Measurements from ENCODE around the gene DNM3. TPM values are rescaled to one million over a fixed set of nuclear protein-coding genes. Genes with fewer than 3 reads are reported as not detected.
A peak's percentile ranks its signal among the peaks of the same experiment; 100 is the strongest.

The DNM3 gene
- total and polyA plus RNA-seq, 4 donors = 38.5 to 93.9 (median 48.5) TPM

DNA sequence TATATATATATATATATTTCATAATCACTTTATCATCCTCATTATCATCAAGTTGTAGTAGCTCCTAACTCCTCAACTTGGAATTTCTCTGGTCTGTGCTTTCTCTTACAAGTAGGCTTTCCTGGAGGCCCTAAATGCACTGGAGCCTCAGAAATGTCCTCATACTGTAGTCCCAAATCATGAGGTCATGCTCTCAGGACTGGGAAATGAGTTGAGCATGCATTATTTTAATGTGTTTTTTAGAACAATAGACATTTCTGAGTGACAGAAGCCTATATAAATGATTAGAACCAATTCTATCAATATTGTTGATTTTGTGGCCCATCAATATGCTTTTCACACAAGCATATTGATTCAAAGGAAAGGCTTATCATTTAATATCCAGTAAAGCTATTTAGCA, 536.3 kb downstream of the DNM3 start:
- Histone ChIP-seq H3K9me3 (ENCODE audit: control insufficient read depth, insufficient read depth, low read length) (no peaks in the 10 kb centered on the region), H3K27me3 (ENCODE audit: control insufficient read depth, insufficient read depth, low read length) (no peaks in the 10 kb centered on the region), H3K27ac (ENCODE audit: low read depth, low read length) (no peak overlapping the region), H3K36me3 (ENCODE audit: control insufficient read depth, insufficient read depth, low read length) (no peaks in the 10 kb centered on the region), H3K4me3 (ENCODE audit: low read depth, low read length) (no peak overlapping the region), H3K4me1 (ENCODE audit: control insufficient read depth, insufficient read depth, low read length) (no peaks in the 10 kb centered on the region)
- no peak for DNase-seq (ENCODE audit: low read depth in 4 of 6, low spot score in 6 of 6)

DNA sequence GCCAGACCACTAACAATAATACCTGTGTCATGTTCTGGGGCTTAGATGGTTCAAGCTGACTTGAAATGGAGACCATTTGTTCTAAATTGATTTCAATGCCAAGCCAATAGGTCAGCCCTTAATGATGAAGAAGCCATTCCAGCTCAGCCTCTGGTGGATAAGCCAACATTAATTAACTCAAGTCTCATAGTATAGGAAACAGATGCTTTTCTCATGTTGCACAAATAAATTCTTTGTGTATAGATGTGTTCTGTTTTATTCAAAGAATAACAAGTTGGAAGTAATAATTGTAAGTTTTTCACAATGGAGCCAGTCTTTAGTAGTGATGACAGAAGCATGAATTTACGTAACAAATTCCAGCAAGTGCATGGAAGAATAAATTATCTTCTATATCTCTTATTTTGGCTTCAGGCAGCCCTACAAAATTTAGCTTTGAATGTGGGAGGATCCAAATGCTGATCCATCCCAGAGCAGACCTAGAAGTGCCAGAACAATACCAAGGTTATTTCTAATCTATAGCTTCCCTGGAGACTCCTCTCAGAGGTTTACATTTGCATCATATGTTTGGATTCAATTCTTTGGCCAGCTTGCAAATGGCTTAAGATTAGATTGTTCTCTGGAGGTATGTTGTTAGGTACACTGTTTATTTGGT, 536.9 kb downstream of the DNM3 start:
- Histone ChIP-seq H3K27ac (ENCODE audit: low read depth, low read length) (no peak overlapping the region), H3K36me3 (ENCODE audit: control insufficient read depth, insufficient read depth, low read length) (no peaks in the 10 kb centered on the region)

DNA sequence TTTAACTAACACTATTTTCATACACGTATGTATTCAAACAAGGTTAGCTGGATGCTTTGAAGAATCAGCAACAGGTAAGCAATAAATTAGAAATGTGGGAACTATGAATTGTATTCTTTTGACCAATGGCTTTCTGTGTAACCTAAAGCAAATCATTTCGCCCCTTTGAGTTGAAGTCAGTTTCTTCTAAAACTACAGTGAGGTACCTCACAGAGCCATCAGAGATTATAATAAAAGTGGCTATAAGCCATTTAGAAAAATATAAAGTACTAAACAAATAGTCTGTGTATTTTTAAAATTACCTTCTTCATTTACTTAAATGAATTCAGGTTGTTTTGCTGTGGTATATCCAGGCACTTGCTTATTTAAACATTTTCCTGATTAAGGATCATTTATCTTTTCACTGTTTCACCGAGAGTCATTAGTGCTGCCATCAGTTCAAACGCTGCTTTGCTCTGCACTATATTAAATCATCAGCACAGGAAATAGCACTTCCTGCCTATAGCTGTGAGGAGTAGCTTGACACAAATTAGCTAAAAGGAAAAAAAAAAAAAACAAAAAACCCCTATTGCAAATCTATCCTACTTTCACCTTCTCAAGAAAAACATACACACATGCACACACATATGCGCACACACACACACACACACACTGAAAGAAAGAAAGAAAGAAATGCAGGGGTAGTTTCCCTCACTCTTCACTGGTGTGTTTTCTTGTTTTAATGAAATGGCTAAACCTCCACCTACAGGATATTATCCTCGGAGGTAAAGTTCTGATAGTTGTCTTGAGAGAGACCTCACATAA, 539.3 kb downstream of the DNM3 start:
- Histone ChIP-seq H3K27ac (ENCODE audit: low read depth, low read length) (peak overlapping the region; percentile 47), H3K36me3 (ENCODE audit: control insufficient read depth, insufficient read depth, low read length) (no peaks in the 10 kb centered on the region), H3K4me1 (ENCODE audit: control insufficient read depth, insufficient read depth, low read length) (peaks cover 3% of the 10 kb centered on the region), H3K27me3 (ENCODE audit: control insufficient read depth, insufficient read depth, low read length) (no peaks in the 10 kb centered on the region), H3K4me3 (ENCODE audit: low read depth, low read length) (no peak overlapping the region), H3K9me3 (ENCODE audit: control insufficient read depth, insufficient read depth, low read length) (no peaks in the 10 kb centered on the region)
- DNase-seq (ENCODE audit: low read depth in 4 of 6, low spot score in 6 of 6) = no peak
- no CpG with 5 or more reads among the region's 6 CpGs for WGBS (ENCODE audit: insufficient coverage)

More for the DNA sequence above, 536.9 kb downstream of the DNM3 start:
- Histone ChIP-seq H3K9me3 (ENCODE audit: control insufficient read depth, insufficient read depth, low read length) (no peaks in the 10 kb centered on the region), H3K4me1 (ENCODE audit: control insufficient read depth, insufficient read depth, low read length) (peaks cover 3% of the 10 kb centered on the region), H3K27me3 (ENCODE audit: control insufficient read depth, insufficient read depth, low read length) (no peaks in the 10 kb centered on the region), H3K4me3 (ENCODE audit: low read depth, low read length) (no peak overlapping the region)
- WGBS (ENCODE audit: insufficient coverage) = no CpG with 5 or more reads among the region's 1 CpG
- no peak for DNase-seq (ENCODE audit: low read depth in 4 of 6, low spot score in 6 of 6)

DNA sequence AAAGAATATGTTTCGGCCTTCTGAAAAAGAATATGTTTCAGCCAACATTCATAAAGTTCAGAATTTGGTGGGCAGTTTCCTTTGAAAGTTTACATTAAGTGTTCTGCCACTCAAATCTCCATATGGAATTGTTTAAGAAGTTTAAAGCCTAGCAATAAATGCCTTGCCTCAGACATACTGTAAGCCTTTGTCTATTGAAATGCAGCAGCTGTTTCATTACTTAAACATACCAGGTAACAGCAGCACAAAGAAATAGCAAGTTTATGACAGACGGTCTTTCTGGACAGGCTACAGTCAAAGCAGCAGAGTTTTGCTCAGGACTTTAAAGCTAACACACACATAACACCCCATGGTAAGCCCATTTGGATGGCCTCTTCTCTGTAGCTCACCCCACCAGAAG, 540.6 kb downstream of the DNM3 start:
- Histone ChIP-seq H3K27me3 (ENCODE audit: control insufficient read depth, insufficient read depth, low read length) (no peaks in the 10 kb centered on the region), H3K36me3 (ENCODE audit: control insufficient read depth, insufficient read depth, low read length) (no peaks in the 10 kb centered on the region), H3K27ac (ENCODE audit: low read depth, low read length) (peak overlapping the region; percentile 86), H3K4me1 (ENCODE audit: control insufficient read depth, insufficient read depth, low read length) (peaks cover 3% of the 10 kb centered on the region), H3K9me3 (ENCODE audit: control insufficient read depth, insufficient read depth, low read length) (no peaks in the 10 kb centered on the region), H3K4me3 (ENCODE audit: low read depth, low read length) (no peak overlapping the region)
- 13% methylated on average over 1 of the region's 2 CpGs for WGBS (ENCODE audit: insufficient coverage)
- DNase-seq (ENCODE audit: low read depth in 4 of 6, low spot score in 6 of 6) = no peak

DNA sequence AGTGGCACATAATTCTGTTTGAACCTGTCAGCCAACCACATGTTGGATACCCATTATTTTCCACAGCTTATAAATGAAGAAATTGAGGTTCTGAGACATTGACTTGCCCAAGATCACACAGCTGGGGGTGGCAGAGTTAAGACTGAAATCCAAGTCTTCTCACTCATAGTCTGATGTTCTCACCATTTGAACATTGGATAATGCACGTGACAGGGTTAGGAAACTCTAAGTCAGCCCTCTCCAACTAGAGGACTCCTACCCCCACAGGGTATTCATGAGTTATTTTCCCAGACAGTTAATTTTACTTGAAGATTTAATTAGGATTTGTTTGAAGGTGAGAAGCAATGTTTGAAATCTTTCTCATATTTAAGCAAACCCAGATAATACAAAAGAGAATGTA, 541.1 kb downstream of the DNM3 start:
- Histone ChIP-seq H3K36me3 (ENCODE audit: control insufficient read depth, insufficient read depth, low read length) (peaks cover 4% of the 10 kb centered on the region), H3K4me3 (ENCODE audit: low read depth, low read length) (no peak overlapping the region), H3K9me3 (ENCODE audit: control insufficient read depth, insufficient read depth, low read length) (no peaks in the 10 kb centered on the region), H3K4me1 (ENCODE audit: control insufficient read depth, insufficient read depth, low read length) (peaks cover 3% of the 10 kb centered on the region), H3K27ac (ENCODE audit: low read depth, low read length) (peak overlapping the region; percentile 86), H3K27me3 (ENCODE audit: control insufficient read depth, insufficient read depth, low read length) (no peaks in the 10 kb centered on the region)
- WGBS (ENCODE audit: insufficient coverage) = no CpG with 5 or more reads among the region's 1 CpG
- DNase-seq (ENCODE audit: low read depth in 4 of 6, low spot score in 6 of 6) = no peak

DNA sequence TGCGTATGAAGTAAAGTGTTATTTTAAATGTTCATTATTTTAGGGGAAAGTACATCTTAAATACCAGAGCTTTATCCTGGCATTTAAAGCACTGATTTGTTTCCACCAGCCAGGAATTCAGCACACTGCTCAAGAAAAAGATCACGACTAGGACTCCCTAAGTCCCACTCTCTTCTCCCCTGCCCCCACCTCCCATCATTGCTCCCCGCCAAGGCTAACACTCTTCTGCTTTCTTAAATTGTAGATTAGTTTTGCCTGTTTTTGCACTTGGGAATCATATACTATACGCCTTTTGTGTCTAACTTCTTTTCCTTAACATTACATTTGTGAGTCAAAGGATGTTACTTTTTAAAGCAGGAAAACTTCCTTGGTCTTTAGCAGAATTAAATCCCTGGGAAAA, 541.7 kb downstream of the DNM3 start:
- DNase-seq (ENCODE audit: low read depth in 4 of 6, low spot score in 6 of 6) = no peak
- Histone ChIP-seq H3K4me3 (ENCODE audit: low read depth, low read length) (no peak overlapping the region), H3K36me3 (ENCODE audit: control insufficient read depth, insufficient read depth, low read length) (peaks cover 4% of the 10 kb centered on the region), H3K9me3 (ENCODE audit: control insufficient read depth, insufficient read depth, low read length) (no peaks in the 10 kb centered on the region), H3K4me1 (ENCODE audit: control insufficient read depth, insufficient read depth, low read length) (peaks cover 3% of the 10 kb centered on the region), H3K27me3 (ENCODE audit: control insufficient read depth, insufficient read depth, low read length) (no peaks in the 10 kb centered on the region), H3K27ac (ENCODE audit: low read depth, low read length) (peak overlapping the region; percentile 86)
- 40% methylated on average over 1 of the region's 4 CpGs for WGBS (ENCODE audit: insufficient coverage)

DNA sequence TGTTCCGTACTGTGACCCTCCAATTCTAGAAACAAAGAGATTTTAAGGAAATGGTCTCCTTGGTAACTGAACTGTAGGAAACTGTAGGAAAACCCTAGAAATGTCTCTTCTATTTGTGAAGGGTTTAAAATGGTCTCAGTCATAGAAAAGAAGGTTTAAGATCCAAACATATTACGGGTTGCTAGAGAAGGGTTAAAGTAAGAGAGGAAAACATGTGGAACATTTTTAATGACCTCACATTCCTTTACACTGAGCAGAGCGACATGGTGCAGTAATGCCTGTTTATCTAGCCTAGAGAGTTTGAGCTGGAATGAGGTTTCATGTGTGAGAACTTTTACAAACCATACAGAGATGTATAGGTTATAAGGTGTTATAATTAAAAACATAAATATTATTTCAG, 542.2 kb downstream of the DNM3 start:
- Histone ChIP-seq H3K27ac (ENCODE audit: low read depth, low read length) (peak overlapping the region; percentile 86), H3K4me1 (ENCODE audit: control insufficient read depth, insufficient read depth, low read length) (peaks cover 3% of the 10 kb centered on the region), H3K36me3 (ENCODE audit: control insufficient read depth, insufficient read depth, low read length) (peaks cover 6% of the 10 kb centered on the region), H3K27me3 (ENCODE audit: control insufficient read depth, insufficient read depth, low read length) (no peaks in the 10 kb centered on the region), H3K9me3 (ENCODE audit: control insufficient read depth, insufficient read depth, low read length) (no peaks in the 10 kb centered on the region), H3K4me3 (ENCODE audit: low read depth, low read length) (no peak overlapping the region)
- DNase-seq (ENCODE audit: low read depth in 4 of 6, low spot score in 6 of 6) = peak in 2 of 6 donors; percentile 16 to 48
- WGBS (ENCODE audit: insufficient coverage) = no CpG with 5 or more reads among the region's 3 CpGs

DNA sequence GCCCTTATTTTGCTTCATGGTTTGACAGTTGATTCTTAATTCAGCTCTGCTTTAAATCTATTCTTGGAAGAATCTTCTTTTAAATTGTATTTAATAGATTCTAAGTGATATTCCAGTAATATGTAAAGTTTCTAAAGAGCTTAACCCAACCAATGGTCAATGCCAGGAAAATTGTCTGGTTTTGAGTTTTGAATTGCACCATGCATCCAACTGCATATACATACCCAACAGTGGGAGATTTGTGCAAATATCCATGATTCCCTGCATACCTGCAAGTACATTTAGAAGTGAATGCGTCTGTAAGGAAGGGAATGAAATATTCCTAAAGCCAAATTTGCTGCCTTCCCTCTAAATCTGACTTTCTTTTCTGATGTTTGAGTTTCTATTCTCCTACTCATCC, 543.4 kb downstream of the DNM3 start:
- H3K27ac ChIP-seq (ENCODE audit: low read depth, low read length) = no peak overlapping the region
- H3K4me3 ChIP-seq (ENCODE audit: low read depth, low read length) = no peak overlapping the region
- H3K4me1 ChIP-seq (ENCODE audit: control insufficient read depth, insufficient read depth, low read length) = peaks cover 3% of the 10 kb centered on the region
- H3K27me3 ChIP-seq (ENCODE audit: control insufficient read depth, insufficient read depth, low read length) = no peaks in the 10 kb centered on the region
- WGBS (ENCODE audit: insufficient coverage) = no CpG with 5 or more reads among the region's 1 CpG
- no peak for DNase-seq (ENCODE audit: low read depth in 4 of 6, low spot score in 6 of 6)
- H3K36me3 ChIP-seq (ENCODE audit: control insufficient read depth, insufficient read depth, low read length) = peaks cover 8% of the 10 kb centered on the region
- H3K9me3 ChIP-seq (ENCODE audit: control insufficient read depth, insufficient read depth, low read length) = no peaks in the 10 kb centered on the region

DNA sequence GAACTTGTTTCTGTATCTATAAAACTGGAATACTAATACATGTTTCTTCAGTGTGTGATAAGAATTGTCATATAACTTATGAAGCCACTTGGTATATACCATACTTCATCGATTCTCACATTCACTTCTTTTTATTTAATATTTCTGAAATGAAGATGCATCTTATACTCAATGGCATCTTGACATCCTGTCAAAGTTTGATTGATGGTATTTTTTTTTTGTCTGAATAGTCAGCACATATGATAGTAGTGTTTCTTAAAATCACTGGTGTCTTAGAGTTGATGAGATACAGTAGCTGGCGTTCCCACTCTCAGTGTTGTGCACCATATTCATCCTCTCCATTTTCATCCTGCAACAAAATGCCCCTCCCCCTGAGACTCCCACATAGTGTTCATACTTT, 544.7 kb downstream of the DNM3 start:
- H3K36me3 ChIP-seq (ENCODE audit: control insufficient read depth, insufficient read depth, low read length) = peaks cover 8% of the 10 kb centered on the region
- no peak overlapping the region for H3K27ac ChIP-seq (ENCODE audit: low read depth, low read length)
- WGBS (ENCODE audit: insufficient coverage) = no CpG with 5 or more reads among the region's 2 CpGs
- H3K4me3 ChIP-seq (ENCODE audit: low read depth, low read length) = no peak overlapping the region
- DNase-seq (ENCODE audit: low read depth in 4 of 6, low spot score in 6 of 6) = no peak
- H3K27me3 ChIP-seq (ENCODE audit: control insufficient read depth, insufficient read depth, low read length) = no peaks in the 10 kb centered on the region
- peaks cover 3% of the 10 kb centered on the region for H3K4me1 ChIP-seq (ENCODE audit: control insufficient read depth, insufficient read depth, low read length)
- H3K9me3 ChIP-seq (ENCODE audit: control insufficient read depth, insufficient read depth, low read length) = no peaks in the 10 kb centered on the region

DNA sequence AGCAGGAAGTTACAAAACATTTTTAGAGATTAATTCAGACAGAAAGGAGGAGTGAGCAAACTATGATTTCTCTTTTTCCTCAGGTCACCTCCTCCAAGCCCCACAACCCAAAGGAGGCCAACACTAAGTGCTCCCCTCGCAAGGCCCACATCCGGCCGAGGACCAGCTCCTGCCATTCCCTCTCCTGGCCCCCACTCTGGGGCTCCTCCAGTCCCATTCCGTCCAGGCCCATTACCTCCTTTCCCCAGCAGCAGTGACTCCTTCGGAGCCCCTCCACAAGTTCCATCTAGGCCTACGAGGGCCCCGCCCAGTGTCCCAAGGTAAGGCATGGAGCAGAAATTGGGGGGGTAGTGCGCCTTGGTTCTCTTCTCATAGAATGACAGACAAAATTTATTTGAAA, 547.2 kb downstream of the DNM3 start:
- 95% methylated on average over 5 of the region's 8 CpGs for WGBS (ENCODE audit: insufficient coverage)
- no peak for DNase-seq (ENCODE audit: low read depth in 4 of 6, low spot score in 6 of 6)

More for the DNA sequence above, 547.2 kb downstream of the DNM3 start:
- Histone ChIP-seq H3K9me3 (ENCODE audit: control insufficient read depth, insufficient read depth, low read length) (no peaks in the 10 kb centered on the region), H3K36me3 (ENCODE audit: control insufficient read depth, insufficient read depth, low read length) (peaks cover 8% of the 10 kb centered on the region), H3K27ac (ENCODE audit: low read depth, low read length) (no peak overlapping the region), H3K4me3 (ENCODE audit: low read depth, low read length) (no peak overlapping the region), H3K4me1 (ENCODE audit: control insufficient read depth, insufficient read depth, low read length) (no peaks in the 10 kb centered on the region), H3K27me3 (ENCODE audit: control insufficient read depth, insufficient read depth, low read length) (no peaks in the 10 kb centered on the region)
